Natural killer cell (primary cell): ENCODE measurements around the gene MAN1C1. TPM values are rescaled to one million over a fixed set of nuclear protein-coding genes. Genes with fewer than 3 reads are reported as not detected.

Experiments used
- ATAC-seq, 3 donors: fragments of 150-1000 bp in 2 of 3; fragments of 200-7000 bp in 1 of 3; cut with Tn5 transposase; 1 replicate in 1 of 3; 2 replicates in 2 of 3; pipeline ENCODE4 v1.10.0; 2021; ENCODE audit warnings: mild to moderate bottlenecking in 2 of 3, moderate library complexity in 2 of 3
- DNase-seq, 2 donors: peaks; one replicate each; pipeline versions ENCODE4 v3.0.0 to v3.0.0-alpha.2; 2013 to 2021; ENCODE audit warnings: mixed read lengths in 1 of 2
- H3K27ac ChIP-seq: one replicate; pipeline ENCODE4 v1.5.1; 2013; ENCODE audit warnings: mild to moderate bottlenecking, low read length
- H3K27me3 ChIP-seq: one replicate; pipeline ENCODE4 v1.6.1; 2013; ENCODE audit warnings: low read length; ENCODE audit not compliant: control insufficient read depth, insufficient read depth
- H3K36me3 ChIP-seq: one replicate; pipeline ENCODE4 v1.6.1; 2013; ENCODE audit warnings: low read length; ENCODE audit not compliant: control insufficient read depth, insufficient read depth
- H3K4me1 ChIP-seq: one replicate; pipeline ENCODE4 v1.6.1; 2013; ENCODE audit warnings: low read length; ENCODE audit not compliant: control insufficient read depth, insufficient read depth
- H3K4me3 ChIP-seq: one replicate; pipeline ENCODE4 v1.5.1; 2013; ENCODE audit warnings: low read length
- H3K9me3 ChIP-seq: one replicate; pipeline ENCODE4 v1.6.1; 2013; ENCODE audit warnings: low read length; ENCODE audit not compliant: control insufficient read depth, insufficient read depth
- H3K27ac Mint-ChIP-seq, 2 donors: one replicate each; pipeline ENCODE4 v1.8.0; 2022; ENCODE audit warnings: mild to moderate bottlenecking in 2 of 2, mixed read lengths in 2 of 2, moderate library complexity in 1 of 2
- H3K27me3 Mint-ChIP-seq, 2 donors: one replicate each; pipeline ENCODE4 v1.8.0; 2022; ENCODE audit warnings: low read depth in 2 of 2, mixed read lengths in 2 of 2
- H3K36me3 Mint-ChIP-seq: one replicate; pipeline ENCODE4 v1.8.0; 2022; ENCODE audit warnings: mixed read lengths
- H3K4me1 Mint-ChIP-seq, 2 donors: one replicate each; pipeline ENCODE4 v1.8.0; 2022; ENCODE audit warnings: mixed read lengths in 2 of 2
- H3K4me3 Mint-ChIP-seq: one replicate; pipeline ENCODE4 v1.8.0; 2022; ENCODE audit warnings: mild to moderate bottlenecking, moderate library complexity, mixed read lengths
- H3K9me3 Mint-ChIP-seq, 2 donors: one replicate each; pipeline ENCODE4 v1.8.0; 2022; ENCODE audit warnings: mixed read lengths in 2 of 2
- WGBS: methylation state at CpG from one replicate; pipeline ENCODE4 v1.1.7; 2013; ENCODE audit warnings: missing lambda C conversion rate; ENCODE audit not compliant: insufficient coverage; 5-methylcytosine and 5-hydroxymethylcytosine counted together
- intact Hi-C: fragments of 100-400 bp; cut with micrococcal nuclease; formaldehyde crosslinking; loops from one replicate; pipeline ENCODE4 v1.14.2; 2022
- total RNA-seq, 4 donors: library from RNA; stranded (reverse); fragments of 120-200 nt in 1 of 4; gene quantifications; one replicate each; pipeline versions ENCODE4 v1.2.3 to v1.2.4, GENCODE V29; 2013 to 2022
- TF ChIP-seq, protein P1 (sequence below): fragments of 200-600 bp; IDR thresholded peaks from one replicate; pipeline ENCODE4 v1.8.0; 2022; ENCODE audit warnings: antibody characterized with exemption

MAN1C1 gene
- total RNA-seq, 3 donors from 2014 or later (not counting 1 experiment from before 2014, with no cell fraction given), result 3.6 to 7.5 (median 7.1) TPM

DNA sequence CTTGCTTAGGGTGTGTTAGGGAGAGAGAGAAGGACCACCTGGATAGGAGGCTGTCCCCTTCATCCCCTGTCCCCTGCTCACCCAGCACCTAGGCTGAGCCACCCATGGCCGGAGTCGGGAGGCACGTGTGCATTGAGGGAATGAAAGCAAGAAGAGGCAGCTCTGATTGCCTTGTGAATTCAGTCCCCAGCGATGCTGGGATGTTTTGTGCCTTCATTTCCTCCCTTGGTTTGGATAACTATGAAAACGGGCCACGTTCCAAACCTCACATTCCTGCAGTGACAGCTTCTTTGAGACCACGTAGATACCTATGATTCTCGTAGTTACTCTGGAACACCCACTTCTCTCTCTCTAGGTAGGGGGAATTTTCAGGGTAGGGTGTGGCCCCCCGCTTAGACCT is 67.1 kb downstream of the MAN1C1 start:
- no peak overlapping the region for H3K27ac Mint-ChIP-seq
- WGBS, result 84% methylated on average over 6 of the region's 9 CpGs
- Histone ChIP-seq H3K4me1 (no peaks in the 10 kb centered on the region), H3K4me3 (no peak overlapping the region), H3K27ac (no peak overlapping the region), H3K36me3 (no peaks in the 10 kb centered on the region), H3K9me3 (no peaks in the 10 kb centered on the region), H3K27me3 (no peaks in the 10 kb centered on the region)
- no peak overlapping the region for H3K4me3 Mint-ChIP-seq
- peaks cover 3 to 8% of the 10 kb centered on the region in 2 donors for H3K4me1 Mint-ChIP-seq
- ATAC-seq (no peak), DNase-seq (no peak)
- intact Hi-C loops, result no loop called here
- TF ChIP-seq, protein P1, sequence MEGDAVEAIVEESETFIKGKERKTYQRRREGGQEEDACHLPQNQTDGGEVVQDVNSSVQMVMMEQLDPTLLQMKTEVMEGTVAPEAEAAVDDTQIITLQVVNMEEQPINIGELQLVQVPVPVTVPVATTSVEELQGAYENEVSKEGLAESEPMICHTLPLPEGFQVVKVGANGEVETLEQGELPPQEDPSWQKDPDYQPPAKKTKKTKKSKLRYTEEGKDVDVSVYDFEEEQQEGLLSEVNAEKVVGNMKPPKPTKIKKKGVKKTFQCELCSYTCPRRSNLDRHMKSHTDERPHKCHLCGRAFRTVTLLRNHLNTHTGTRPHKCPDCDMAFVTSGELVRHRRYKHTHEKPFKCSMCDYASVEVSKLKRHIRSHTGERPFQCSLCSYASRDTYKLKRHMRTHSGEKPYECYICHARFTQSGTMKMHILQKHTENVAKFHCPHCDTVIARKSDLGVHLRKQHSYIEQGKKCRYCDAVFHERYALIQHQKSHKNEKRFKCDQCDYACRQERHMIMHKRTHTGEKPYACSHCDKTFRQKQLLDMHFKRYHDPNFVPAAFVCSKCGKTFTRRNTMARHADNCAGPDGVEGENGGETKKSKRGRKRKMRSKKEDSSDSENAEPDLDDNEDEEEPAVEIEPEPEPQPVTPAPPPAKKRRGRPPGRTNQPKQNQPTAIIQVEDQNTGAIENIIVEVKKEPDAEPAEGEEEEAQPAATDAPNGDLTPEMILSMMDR, result no peak
- H3K36me3 Mint-ChIP-seq, result no peaks in the 10 kb centered on the region
- H3K27me3 Mint-ChIP-seq, result peaks cover 0 to 8% of the 10 kb centered on the region in 2 donors
- no peaks in the 10 kb centered on the region for H3K9me3 Mint-ChIP-seq

DNA sequence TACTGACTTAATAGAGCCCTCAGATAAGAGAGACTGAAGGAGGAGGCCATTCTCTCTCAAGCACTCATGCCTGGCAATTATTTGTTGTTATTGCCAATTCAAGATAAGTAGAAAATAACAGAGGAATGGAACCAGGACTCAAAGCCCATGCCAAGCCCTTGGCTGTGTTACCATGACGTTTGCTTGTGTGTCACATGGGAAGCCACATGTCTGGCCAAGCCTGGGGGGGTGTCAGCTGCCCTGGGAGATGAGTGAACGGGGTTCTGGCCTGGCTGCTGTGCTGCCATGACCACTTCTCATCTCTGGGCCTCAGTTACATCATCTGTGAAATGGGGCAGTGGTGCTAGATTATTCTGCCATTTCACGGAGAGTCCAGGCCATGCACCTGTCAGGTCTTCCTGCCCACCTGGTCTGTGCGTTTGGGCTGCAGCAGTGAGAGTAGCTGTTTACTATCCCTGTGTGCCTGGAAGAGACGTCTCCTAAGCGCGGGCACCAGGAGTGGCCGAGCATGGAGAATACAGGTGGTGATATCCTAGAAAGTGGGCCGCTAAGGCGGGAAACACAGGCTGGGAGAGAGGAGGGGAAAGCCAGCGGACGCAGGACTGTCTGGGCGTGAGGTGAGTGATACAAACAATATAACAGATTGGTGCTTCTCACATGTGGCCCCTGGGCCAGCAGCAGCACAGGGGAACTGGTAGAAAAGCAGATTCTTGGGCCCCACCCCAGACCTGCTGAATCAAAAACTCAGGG is 67.8 kb downstream of the MAN1C1 start:
- Histone ChIP-seq H3K27me3 (no peaks in the 10 kb centered on the region), H3K9me3 (no peaks in the 10 kb centered on the region), H3K4me1 (no peaks in the 10 kb centered on the region), H3K36me3 (no peaks in the 10 kb centered on the region), H3K27ac (no peak overlapping the region), H3K4me3 (no peak overlapping the region)
- 91% methylated on average over 13 of the region's 13 CpGs for WGBS
- Mint-ChIP-seq H3K27ac (no peak overlapping the region), H3K9me3 (no peaks in the 10 kb centered on the region), H3K27me3 (peaks cover 0 to 8% of the 10 kb centered on the region in 2 donors), H3K4me1 (peaks cover 0 to 4% of the 10 kb centered on the region in 2 donors), H3K4me3 (no peak overlapping the region), H3K36me3 (no peaks in the 10 kb centered on the region)
- TF ChIP-seq, protein P1, result no peak
- intact Hi-C loops, result no loop called here
- ATAC-seq (no peak), DNase-seq (no peak)

DNA sequence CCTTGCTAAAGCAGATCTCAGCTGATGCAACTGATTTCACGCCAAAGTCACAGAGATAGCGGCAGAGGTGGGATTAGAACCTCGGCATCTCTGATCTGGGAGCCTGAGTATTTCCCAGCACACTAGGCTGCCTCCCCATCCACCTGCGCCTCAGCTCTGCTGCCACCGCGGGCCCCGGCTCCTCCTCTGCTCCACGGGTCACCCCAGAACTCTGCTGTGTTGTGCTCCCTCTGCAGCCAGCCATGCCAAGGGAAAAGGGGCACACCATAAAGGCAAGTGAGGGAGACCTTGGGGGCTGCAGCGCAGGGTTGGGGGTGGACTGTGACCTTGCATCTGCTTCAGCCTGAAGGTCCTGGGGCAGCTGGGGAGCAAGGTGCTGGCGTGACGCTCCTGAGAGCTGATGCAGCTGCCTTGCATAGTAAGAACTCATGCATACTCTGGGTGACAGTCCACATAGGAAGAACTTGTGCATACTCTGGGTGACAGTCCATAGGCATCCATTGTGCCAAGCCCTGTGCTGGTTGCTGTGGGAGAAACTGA is 68.7 kb downstream of the MAN1C1 start:
- Mint-ChIP-seq H3K36me3 (no peaks in the 10 kb centered on the region), H3K4me1 (peaks cover 0 to 4% of the 10 kb centered on the region in 2 donors), H3K9me3 (no peaks in the 10 kb centered on the region), H3K27ac (no peak overlapping the region), H3K27me3 (peaks cover 0 to 8% of the 10 kb centered on the region in 2 donors), H3K4me3 (no peak overlapping the region)
- Histone ChIP-seq H3K9me3 (no peaks in the 10 kb centered on the region), H3K4me1 (no peaks in the 10 kb centered on the region), H3K36me3 (no peaks in the 10 kb centered on the region), H3K27ac (no peak overlapping the region), H3K27me3 (no peaks in the 10 kb centered on the region), H3K4me3 (no peak overlapping the region)
- ATAC-seq (no peak), DNase-seq (no peak)
- intact Hi-C loops, result no loop called here
- TF ChIP-seq, protein P1, result no peak
- WGBS, result 94% methylated on average over 11 of the region's 11 CpGs
